Right cardiac atrium (tissue), 5 donors: ENCODE data around the gene DMPK. TPM values are rescaled to one million over a fixed set of nuclear protein-coding genes. Genes with fewer than 3 reads are reported as not detected.

Source experiments
- ATAC-seq, 2 donors: fragments of 200-7000 bp; cut with Tn5 transposase; one replicate each; pipeline versions ENCODE4 v1.8.0 to v1.9.1; 2020; ENCODE audit warnings: moderate library complexity in 2 of 2, mild to moderate bottlenecking in 1 of 2
- DNase-seq, 3 donors: peaks; one replicate each; pipeline ENCODE4 v3.0.0-alpha.2; 2020
- H3K27ac ChIP-seq: one replicate; pipeline ENCODE4 v1.5.1; 2013; ENCODE audit warnings: mild to moderate bottlenecking, low read length, control low read depth, moderate library complexity
- H3K27me3 ChIP-seq: one replicate; pipeline ENCODE4 v1.6.1; 2013; ENCODE audit not compliant: control insufficient read depth, insufficient read depth
- H3K4me1 ChIP-seq: one replicate; pipeline ENCODE4 v1.6.1; 2013; ENCODE audit warnings: low read length; ENCODE audit not compliant: control insufficient read depth, insufficient read depth
- H3K4me3 ChIP-seq: one replicate; pipeline ENCODE4 v1.5.1; 2013; ENCODE audit warnings: low read length, control low read depth
- H3K9me3 ChIP-seq: one replicate; pipeline ENCODE4 v1.6.1; 2013; ENCODE audit warnings: low read length; ENCODE audit not compliant: control insufficient read depth
- WGBS: extraction: QIAGEN DNeasy Blood & Tissue Kit; methylation state at CpG from one replicate; pipeline ENCODE4 v1.1.7; 2013; 5-methylcytosine and 5-hydroxymethylcytosine counted together
- intact Hi-C, 4 donors: fragments of 100-400 bp; cut with DNase I; formaldehyde crosslinking; loops; one replicate each; pipeline versions ENCODE4 v1.11.0 to v1.14.0; 2022 to 2023
- polyA plus RNA-seq: library from polyadenylated mRNA; stranded (reverse); fragments of 200-250 nt; gene quantifications from one replicate; pipeline ENCODE4 v1.2.3, GENCODE V29; 2013
- total RNA-seq, 4 donors: library from RNA; stranded (reverse); fragmentation: NEBNext Ultra II Directional; extraction: Animal tissue kit (Norgen Biotek cat#: 25700); gene quantifications; one replicate each; pipeline ENCODE4 v1.2.1, GENCODE V29; 2021
- donor health status: healthy with polysubstance abuse.
- donor health status: DM: no; HTN: yes; CAD: no.
- donor health status: DM: no; HTN: no; CAD: no.
- donor health status: DM: no; HTN: yes; CAD: no; lungs with severe emphysema.
- donor health status: DM: yes; HTN: yes; CAD: no.

The DMPK gene
- total and polyA plus RNA-seq, 5 donors, result 220 to 395 (median 290) TPM

DNA sequence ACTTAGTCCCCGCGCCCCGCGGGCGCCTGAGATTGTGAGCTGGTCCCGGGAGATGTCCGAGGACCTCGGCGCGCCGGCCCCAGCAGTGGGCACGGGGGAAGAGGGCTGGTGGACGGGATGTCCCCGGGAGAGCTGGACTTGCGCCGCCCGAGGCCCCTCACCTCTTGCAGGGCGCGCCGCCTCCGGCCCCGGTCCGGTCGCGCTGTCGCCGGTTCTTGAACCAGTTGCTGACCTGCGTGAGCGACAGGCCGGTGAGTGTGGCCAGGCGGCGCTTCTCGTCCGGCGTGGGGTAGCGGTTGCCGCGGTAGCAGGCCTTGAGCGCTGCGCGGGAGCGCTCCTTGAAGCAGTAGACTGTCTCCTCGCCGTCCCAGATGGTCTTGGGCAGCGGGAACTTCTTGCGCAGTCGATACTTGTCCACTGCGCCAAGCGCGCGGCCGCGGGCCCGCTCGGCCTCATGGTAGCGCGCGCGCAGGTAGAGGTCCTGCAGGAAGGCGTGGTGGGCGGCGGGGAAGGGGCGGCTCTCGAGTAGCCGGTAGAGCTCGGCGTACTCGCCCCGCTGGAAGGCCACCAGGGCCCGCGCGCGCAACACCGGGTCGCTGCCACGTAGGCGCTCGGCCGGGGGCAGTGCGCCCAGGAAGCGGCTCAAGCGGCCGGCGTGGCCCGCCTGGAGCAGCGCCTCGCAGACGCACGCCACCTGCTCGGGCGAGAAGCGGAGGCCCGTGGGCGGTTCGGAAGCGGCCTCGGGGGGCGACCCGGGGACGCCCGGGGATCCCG is 14.2 kb downstream of the DMPK start:
- ATAC-seq, result no peak
- intact Hi-C loops, result loop anchor here in 1 of 4 donors (5.0 to 10.0 kb wide), 2 partner anchors 53 to 76 kb away; partner anchors contain the start of genes QPCTL and SNRPD2
- under 1% methylated on average over 102 of the region's 102 CpGs for WGBS
- peak overlapping the region; percentile 99 for H3K27ac ChIP-seq
- H3K27me3 ChIP-seq, result no peaks in the 10 kb centered on the region
- no peaks in the 10 kb centered on the region for H3K4me1 ChIP-seq
- H3K9me3 ChIP-seq, result no peaks in the 10 kb centered on the region
- DNase-seq, result peak; percentile 70 to 91 (median 90)
- H3K4me3 ChIP-seq, result peak overlapping the region; percentile 80

DNA sequence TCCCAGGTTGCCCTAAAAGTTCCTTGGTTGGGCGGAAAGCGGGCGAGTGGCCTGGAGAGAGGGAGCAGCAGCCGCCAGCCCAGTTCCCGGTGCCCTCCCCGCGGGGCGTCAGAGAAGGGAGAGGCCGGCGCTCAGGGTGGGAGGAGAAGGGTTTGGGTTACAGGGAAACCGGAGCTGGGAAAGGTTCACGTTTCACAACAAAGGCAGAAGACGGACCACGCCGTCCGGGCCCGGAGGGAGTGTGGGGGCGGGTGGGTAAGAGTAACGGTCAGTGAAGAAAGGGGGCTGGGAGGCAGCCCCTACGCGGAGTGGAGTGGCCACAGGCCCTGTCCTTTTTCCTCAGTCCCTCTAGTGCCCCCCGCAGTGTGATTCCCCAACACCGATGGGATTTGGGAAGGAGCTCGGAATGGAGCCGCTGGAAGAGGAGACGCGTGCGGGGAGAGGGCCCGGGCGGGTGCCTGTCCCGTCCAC is 14.8 kb downstream of the DMPK start:
- peak overlapping the region; percentile 80 for H3K4me3 ChIP-seq
- peak; percentile 81 to 92 (median 90) for DNase-seq
- WGBS, result 10% methylated on average over 31 of the region's 31 CpGs
- H3K27ac ChIP-seq, result peak overlapping the region; percentile 99
- H3K27me3 ChIP-seq, result no peaks in the 10 kb centered on the region
- intact Hi-C loops, result loop anchor here in 1 of 4 donors (5.0 to 10.0 kb wide), 2 partner anchors 53 to 75 kb away; partner anchors contain the start of genes QPCTL and SNRPD2
- ATAC-seq, result peak; percentile 3 to 8
- H3K4me1 ChIP-seq, result no peaks in the 10 kb centered on the region
- no peaks in the 10 kb centered on the region for H3K9me3 ChIP-seq

DNA sequence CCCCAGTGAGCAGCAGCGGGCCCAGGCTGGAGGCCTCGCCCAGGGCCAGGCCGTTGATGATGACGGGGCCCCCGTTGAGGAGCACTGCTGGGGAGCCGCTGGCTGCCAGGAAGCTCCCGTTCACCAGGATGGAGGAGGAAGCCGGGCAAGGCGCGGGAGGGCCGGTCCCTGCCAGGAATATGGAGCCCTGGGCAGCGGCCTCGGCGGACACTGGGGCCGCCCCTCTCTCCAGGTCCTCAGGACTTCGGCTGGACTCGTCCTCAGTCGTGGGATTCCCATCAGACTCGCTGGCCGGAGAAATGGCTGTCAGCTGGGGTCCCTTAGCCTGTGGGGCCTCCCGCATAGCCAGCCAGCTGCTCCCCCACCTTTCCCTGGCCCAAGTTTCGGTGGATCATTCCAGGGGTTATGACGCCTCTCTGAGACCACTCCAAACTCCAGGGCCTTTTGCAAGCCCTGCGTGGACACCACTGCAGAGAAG is 15.4 kb downstream of the DMPK start:
- Histone ChIP-seq H3K4me3 (peak overlapping the region; percentile 80), H3K4me1 (no peaks in the 10 kb centered on the region), H3K27me3 (no peaks in the 10 kb centered on the region), H3K9me3 (no peaks in the 10 kb centered on the region), H3K27ac (peak overlapping the region; percentile 99)
- intact Hi-C loops, result loop anchor here in 1 of 4 donors (5.0 to 10.0 kb wide), 2 partner anchors 52 to 75 kb away; partner anchors contain the start of genes QPCTL and SNRPD2
- 16% methylated on average over 24 of the region's 24 CpGs for WGBS
- ATAC-seq (no peak), DNase-seq (peak in 1 of 3 donors; percentile 82)

DNA sequence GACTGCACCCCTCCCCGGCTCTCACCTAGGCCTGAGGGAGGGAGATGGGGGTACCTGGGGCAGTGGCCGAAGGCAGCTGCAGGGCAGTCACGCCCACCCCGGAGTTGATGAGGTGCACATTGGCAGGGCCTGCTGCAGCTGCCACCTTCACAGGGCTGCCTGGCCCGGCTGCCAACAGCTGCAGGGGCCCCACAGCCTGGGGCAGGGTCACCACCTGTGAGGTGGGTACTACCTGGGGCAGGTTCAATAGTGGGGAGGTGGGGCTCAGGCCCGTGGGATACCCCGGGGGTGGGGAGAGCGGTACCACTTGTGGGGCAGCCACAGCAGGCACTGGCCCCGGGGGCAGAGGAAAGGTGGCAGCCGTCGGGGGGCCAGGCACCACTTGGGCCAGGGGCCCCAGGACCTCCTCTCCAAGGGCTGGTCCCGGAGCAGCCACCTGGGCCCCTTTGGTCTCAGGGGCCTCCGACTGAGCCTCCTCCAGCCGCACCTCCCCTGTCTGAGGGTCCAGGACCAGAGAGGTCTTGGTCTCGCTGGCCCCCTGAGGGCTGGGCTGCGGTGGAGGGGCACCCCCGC is 15.9 kb downstream of the DMPK start:
- H3K27ac ChIP-seq, result peak overlapping the region; percentile 99
- no peaks in the 10 kb centered on the region for H3K9me3 ChIP-seq
- ATAC-seq (no peak), DNase-seq (peak in 2 of 3 donors; percentile 62 to 85)
- WGBS, result 57% methylated on average over 17 of the region's 17 CpGs
- intact Hi-C loops, result loop anchor here in 1 of 4 donors (5.0 to 10.0 kb wide), 2 partner anchors 52 to 74 kb away; partner anchors contain the start of genes QPCTL and SNRPD2
- no peaks in the 10 kb centered on the region for H3K4me1 ChIP-seq
- no peaks in the 10 kb centered on the region for H3K27me3 ChIP-seq
- H3K4me3 ChIP-seq, result peak overlapping the region; percentile 80

DNA sequence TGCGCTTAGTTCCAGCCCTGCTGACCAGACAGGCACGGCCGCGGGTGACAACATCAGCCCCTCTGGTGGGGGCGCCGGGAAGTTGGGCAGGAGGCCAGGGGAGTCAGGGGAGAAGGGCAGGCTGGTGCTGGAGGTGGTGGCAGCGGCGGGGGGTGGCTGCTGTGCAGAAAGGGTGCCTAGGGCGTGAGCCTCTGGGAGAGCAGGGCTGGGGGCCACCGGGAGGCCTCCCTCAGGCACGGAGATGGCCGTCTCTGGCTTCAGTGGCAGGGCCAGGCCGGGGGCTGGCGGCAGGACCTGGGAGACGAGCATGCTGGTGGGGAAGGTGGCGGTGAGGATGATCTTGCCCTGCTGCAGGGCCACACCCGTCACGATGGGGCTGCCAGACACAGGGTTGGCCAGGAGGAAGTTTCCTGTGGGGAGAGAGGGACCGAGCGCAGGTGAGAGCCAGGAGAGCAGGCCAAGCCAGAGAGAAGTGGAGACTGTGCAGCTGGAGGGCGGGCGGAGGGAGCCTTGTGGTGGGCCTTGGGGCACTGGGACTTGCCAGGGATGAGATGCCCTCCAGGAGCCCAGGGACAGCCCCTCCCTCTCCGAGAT is 16.5 kb downstream of the DMPK start:
- ATAC-seq, result no peak
- intact Hi-C loops, result loop anchor here in 1 of 4 donors (5.0 to 10.0 kb wide), 2 partner anchors 51 to 73 kb away; partner anchors contain the start of genes QPCTL and SNRPD2
- Histone ChIP-seq H3K9me3 (no peaks in the 10 kb centered on the region), H3K4me1 (no peaks in the 10 kb centered on the region), H3K27me3 (no peaks in the 10 kb centered on the region), H3K4me3 (no peak overlapping the region), H3K27ac (peak overlapping the region; percentile 99)
- peak in 2 of 3 donors; percentile 77 to 84 for DNase-seq
- 54% methylated on average over 23 of the region's 23 CpGs for WGBS

DNA sequence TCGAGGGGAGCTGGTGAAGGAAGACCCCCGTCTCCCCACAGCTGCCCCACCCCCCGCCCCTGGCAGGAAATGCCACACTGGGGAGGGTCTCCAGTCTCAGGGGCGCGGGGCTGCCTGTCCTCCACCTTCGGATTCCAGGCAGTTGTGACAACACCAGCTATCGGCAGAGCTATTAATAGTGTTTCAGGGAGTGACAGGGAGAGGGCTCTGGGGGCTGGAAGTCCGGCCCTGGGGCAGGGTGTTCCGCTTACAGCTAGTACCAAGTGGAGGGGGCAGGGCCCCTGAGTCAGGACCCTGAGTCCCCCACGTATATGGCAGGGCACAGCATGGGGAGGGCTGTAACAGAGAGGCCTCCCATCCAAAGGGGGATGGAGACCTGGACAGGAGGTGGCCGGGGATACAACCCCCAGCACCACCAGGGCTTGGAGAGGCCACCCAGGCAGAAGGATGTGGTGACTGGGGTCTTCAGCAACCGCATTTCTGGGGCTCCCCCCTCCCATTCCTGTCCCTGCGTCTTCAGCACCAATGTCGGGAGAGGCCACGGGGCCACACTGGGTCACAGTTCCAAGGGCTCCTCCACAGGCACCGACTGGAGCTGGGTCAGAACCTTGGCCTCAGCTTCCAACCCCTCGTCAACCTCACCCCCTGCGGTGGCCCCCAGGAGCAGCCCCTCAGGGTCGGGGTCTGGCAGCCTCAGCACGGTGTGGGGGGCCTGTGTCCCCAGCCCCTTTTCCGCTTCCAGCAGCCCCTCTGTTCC is 17.2 kb downstream of the DMPK start:
- ATAC-seq (peak in 1 of 2 donors; percentile 1), DNase-seq (peak in 2 of 3 donors; percentile 82 to 83)
- no peaks in the 10 kb centered on the region for H3K4me1 ChIP-seq
- 36% methylated on average over 21 of the region's 21 CpGs for WGBS
- no peaks in the 10 kb centered on the region for H3K27me3 ChIP-seq
- intact Hi-C loops, result loop anchor here in 1 of 4 donors (5.0 to 10.0 kb wide), 2 partner anchors 50 to 73 kb away; partner anchors contain the start of genes QPCTL and SNRPD2
- no peaks in the 10 kb centered on the region for H3K9me3 ChIP-seq
- peak overlapping the region; percentile 86 for H3K27ac ChIP-seq
- H3K4me3 ChIP-seq, result no peak overlapping the region

DNA sequence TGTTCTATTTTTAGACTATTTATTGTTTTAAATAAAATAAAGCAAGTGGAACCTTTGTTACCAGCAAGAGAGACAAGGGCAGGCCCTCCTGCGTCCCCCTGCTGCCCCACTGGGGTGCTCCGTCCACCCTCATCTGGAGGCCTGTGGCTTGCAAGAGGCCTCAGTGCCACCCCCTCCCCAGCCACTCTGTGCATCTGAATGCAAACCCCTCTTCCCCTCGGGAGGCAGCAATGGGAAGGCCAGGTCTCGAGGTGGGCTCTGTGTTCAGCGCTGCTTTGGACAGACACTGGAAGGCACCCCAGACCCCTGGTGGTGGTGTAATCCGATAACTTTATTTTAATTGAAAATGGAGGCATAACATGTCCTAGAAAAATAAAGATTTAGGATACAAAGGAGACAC is 17.8 kb downstream of the DMPK start:
- ATAC-seq (no peak), DNase-seq (no peak)
- Histone ChIP-seq H3K4me1 (no peaks in the 10 kb centered on the region), H3K27me3 (no peaks in the 10 kb centered on the region), H3K9me3 (no peaks in the 10 kb centered on the region), H3K27ac (peak overlapping the region; percentile 86), H3K4me3 (no peak overlapping the region)
- intact Hi-C loops, result loop anchor here in 1 of 4 donors (10.0 kb wide), 1 partner anchor 50 kb away; no protein-coding TSS in a partner anchor
- WGBS, result 47% methylated on average over 6 of the region's 6 CpGs

DNA sequence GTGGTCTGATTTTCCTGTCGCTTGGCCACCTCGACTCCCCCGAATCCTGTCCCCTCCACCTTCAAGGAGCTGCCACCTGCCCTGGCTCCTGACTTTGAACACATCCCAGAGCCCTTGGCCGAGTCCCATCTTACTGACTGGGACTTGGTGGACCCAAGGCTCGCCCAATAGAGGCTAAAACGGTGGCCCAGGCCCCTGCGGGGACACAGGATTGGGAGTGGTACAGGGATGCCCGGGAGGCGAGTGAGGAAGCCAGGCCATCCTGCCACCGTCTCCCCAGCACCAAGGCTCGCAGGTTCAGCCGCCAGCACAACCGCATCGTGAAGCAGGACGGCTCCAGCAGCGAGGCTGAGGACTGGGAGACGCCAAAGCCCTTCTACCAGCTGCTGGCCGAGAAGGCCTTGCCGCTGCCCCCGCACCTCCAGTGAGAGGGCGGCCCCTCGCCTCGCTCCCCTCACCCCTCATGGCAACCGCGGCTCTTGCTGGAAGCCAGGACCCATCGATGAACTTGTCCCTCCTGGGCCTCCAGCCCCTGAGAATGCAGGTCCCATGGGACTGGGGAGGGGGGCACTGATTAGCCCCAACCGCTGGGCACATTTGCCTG is 18.5 kb downstream of the DMPK start:
- WGBS, result 36% methylated on average over 27 of the region's 27 CpGs
- no peak for ATAC-seq
- Histone ChIP-seq H3K27me3 (no peaks in the 10 kb centered on the region), H3K4me1 (no peaks in the 10 kb centered on the region), H3K9me3 (no peaks in the 10 kb centered on the region), H3K27ac (peak overlapping the region; percentile 22), H3K4me3 (no peak overlapping the region)
- DNase-seq, result peak in 1 of 3 donors; percentile 67
- intact Hi-C loops, result loop anchor here in 1 of 4 donors (10.0 kb wide), 1 partner anchor 49 kb away; no protein-coding TSS in a partner anchor

DNA sequence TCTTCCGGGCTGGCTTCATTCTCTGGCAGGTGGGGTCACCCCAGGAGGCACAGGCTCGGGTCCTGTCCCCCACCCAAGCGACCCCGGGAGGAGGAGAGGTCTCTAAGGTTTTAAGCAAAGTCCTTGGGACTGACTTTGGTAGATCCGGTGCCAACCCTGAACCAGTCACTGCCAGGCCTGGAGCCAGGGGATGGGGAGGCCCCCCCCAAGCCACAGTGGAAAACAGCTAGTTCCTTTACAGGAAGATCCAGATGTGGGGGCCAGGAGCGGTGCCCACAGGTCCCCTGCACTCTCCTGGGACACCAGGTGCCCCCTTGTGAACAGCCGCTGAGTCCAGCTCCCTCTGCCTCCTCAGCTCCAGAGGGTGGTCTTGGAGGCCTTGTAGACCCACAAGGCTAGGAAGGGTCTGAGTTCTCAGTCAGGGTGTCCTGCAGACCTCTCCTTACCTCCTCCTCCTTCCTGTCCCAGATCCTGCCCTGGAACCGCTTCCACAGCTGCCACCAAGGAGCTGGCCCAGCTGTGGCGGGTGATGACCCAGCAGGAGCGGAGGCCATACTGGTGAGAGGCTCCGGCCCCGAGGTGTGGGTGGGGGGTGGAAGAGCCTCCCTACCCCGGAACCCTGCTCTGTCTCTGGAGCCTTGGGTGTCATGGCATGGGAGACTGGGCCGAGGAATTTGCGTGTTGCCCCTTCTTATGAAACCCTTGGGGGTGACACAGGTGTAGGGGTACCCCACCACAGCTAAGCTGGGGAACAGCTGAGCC is 19.2 kb downstream of the DMPK start:
- Histone ChIP-seq H3K27ac (no peak overlapping the region), H3K27me3 (no peaks in the 10 kb centered on the region), H3K9me3 (no peaks in the 10 kb centered on the region), H3K4me1 (no peaks in the 10 kb centered on the region), H3K4me3 (no peak overlapping the region)
- DNase-seq, result peak in 2 of 3 donors; percentile 38 to 49
- intact Hi-C loops, result loop anchor here in 1 of 4 donors (10.0 kb wide), 1 partner anchor 48 kb away; no protein-coding TSS in a partner anchor
- no peak for ATAC-seq
- 85% methylated on average over 15 of the region's 15 CpGs for WGBS
